ENCODE results near the gene ANXA4. TPM values are rescaled to one million over a fixed set of nuclear protein-coding genes. Genes with fewer than 3 reads are reported as not detected.

ANXA4 gene
- total RNA-seq, 1 experiment from 2014 or later = 9.5 TPM

- TF ChIP-seq PRDM15 (CRISPR knock-in tag; IDR thresholded peaks at IDR 0.05) (no peak), GABPB1 (CRISPR knock-in tag; IDR thresholded peaks at IDR 0.05) (no peak), TEAD1 (CRISPR knock-in tag; IDR thresholded peaks at IDR 0.05) (no peak), NFE2L1 (CRISPR knock-in tag; IDR thresholded peaks at IDR 0.05) (no peak), CREM (CRISPR knock-in tag; IDR thresholded peaks at IDR 0.05) (no peak), NR3C1 (CRISPR knock-in tag; conservative IDR thresholded peaks at IDR 0.05; ENCODE audit: low read depth) (no peak), IRF2 (CRISPR knock-in tag; IDR thresholded peaks at IDR 0.05; ENCODE audit: borderline replicate concordance, low read depth) (no peak), NFYB (CRISPR knock-in tag; conservative IDR thresholded peaks at IDR 0.05; ENCODE audit: low read depth) (no peak), FOXK1 (CRISPR knock-in tag; IDR thresholded peaks at IDR 0.05) (no peak)
- TF ChIP-seq, protein P1, sequence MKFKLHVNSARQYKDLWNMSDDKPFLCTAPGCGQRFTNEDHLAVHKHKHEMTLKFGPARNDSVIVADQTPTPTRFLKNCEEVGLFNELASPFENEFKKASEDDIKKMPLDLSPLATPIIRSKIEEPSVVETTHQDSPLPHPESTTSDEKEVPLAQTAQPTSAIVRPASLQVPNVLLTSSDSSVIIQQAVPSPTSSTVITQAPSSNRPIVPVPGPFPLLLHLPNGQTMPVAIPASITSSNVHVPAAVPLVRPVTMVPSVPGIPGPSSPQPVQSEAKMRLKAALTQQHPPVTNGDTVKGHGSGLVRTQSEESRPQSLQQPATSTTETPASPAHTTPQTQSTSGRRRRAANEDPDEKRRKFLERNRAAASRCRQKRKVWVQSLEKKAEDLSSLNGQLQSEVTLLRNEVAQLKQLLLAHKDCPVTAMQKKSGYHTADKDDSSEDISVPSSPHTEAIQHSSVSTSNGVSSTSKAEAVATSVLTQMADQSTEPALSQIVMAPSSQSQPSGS (CRISPR knock-in tag; IDR thresholded peaks at IDR 0.05; ENCODE audit: borderline replicate concordance, low read depth) = no peak
Observed at GRCh38 chr2:69750246-69750645, 8.3 kb downstream of the ANXA4 start (continued).

DNA sequence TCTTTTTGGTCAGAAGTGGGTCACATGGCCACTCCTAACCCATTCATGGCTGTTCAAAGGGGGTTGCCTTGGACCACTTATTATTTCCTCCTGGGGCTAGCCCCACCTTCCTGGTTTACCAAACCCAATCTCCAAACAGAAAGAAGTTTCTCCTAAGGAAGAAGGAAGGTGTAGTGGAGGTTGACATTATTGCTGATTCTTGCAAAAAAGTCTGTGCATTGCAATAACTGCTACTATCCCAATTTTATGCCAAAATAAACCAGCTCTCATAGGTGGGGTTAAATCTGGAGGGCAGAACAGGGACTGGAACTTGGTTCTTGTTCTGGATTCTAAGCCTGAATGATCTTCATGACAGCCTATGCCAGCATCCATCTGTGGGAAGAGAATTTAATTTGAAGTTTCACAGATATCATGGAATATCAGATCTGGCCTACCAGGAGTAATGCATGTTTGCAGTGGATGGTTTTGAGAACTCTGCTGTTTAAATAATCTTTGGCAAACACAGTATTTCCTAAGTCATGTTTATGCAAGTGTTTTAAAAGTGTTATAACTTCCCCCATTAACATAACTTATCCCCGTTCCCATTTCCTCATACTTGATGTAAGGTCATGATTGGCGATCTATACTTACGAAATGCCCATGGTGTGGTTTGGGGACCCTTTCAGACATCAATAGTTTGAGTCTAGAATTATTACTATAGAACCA is 11.9 kb downstream of the ANXA4 start:
- H3K4me1 Mint-ChIP-seq = no peaks in the 10 kb centered on the region
- no peak for ATAC-seq
- no peak for DNase-seq (ENCODE audit: low spot score)
- ChIA-PET CTCF (interaction anchor here (4.3 kb wide), 1 partner anchor 29 kb away, joined by 27 read pairs; no protein-coding TSS in a partner anchor), POLR2A (no interaction called here)
- TF ChIP-seq NFYB (CRISPR knock-in tag; conservative IDR thresholded peaks at IDR 0.05; ENCODE audit: low read depth) (no peak), ZNF263 (CRISPR knock-in tag; IDR thresholded peaks at IDR 0.05; ENCODE audit: low read depth) (no peak), FOXK1 (CRISPR knock-in tag; IDR thresholded peaks at IDR 0.05) (no peak), OVOL2 (CRISPR knock-in tag; IDR thresholded peaks at IDR 0.05; ENCODE audit: borderline replicate concordance) (no peak), SOX15 (CRISPR knock-in tag; IDR thresholded peaks at IDR 0.05) (no peak), SP1 (CRISPR knock-in tag; conservative IDR thresholded peaks at IDR 0.05) (no peak), ZNF317 (CRISPR knock-in tag; IDR thresholded peaks at IDR 0.05; ENCODE audit: borderline replicate concordance, low read depth) (no peak), ZNF416 (CRISPR knock-in tag; IDR thresholded peaks at IDR 0.05) (no peak), TEAD1 (CRISPR knock-in tag; IDR thresholded peaks at IDR 0.05) (no peak), MYBL2 (CRISPR knock-in tag; IDR thresholded peaks at IDR 0.05) (no peak)
- TF ChIP-seq, protein P2, sequence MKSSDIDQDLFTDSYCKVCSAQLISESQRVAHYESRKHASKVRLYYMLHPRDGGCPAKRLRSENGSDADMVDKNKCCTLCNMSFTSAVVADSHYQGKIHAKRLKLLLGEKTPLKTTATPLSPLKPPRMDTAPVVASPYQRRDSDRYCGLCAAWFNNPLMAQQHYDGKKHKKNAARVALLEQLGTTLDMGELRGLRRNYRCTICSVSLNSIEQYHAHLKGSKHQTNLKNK (CRISPR knock-in tag; IDR thresholded peaks at IDR 0.05) = no peak
- TF ChIP-seq, protein P1 (CRISPR knock-in tag; IDR thresholded peaks at IDR 0.05; ENCODE audit: borderline replicate concordance, low read depth) = no peak
- H3K4me3 Mint-ChIP-seq = no peak overlapping the region
- H3K27ac Mint-ChIP-seq = no peak overlapping the region
- no peaks in the 10 kb centered on the region for H3K36me3 Mint-ChIP-seq
- no peaks in the 10 kb centered on the region for H3K9me3 Mint-ChIP-seq
- H3K27me3 Mint-ChIP-seq (ENCODE audit: low read depth) = no peaks in the 10 kb centered on the region
